ENCODE measurements around the gene DCST2.

GRCh38 chr1:155062151-155062686 is 28.6 kb upstream of the DCST2 start:
- TF ChIP-seq CTCF (IDR thresholded peaks at IDR 0.05) (no peak), FOXJ3 (CRISPR knock-in tag; IDR thresholded peaks at IDR 0.05) (no peak), FOXM1 (IDR thresholded peaks at IDR 0.05; ENCODE audit: low read depth) (no peak), RAD21 (IDR thresholded peaks at IDR 0.05; ENCODE audit: low read length) (no peak), RXRA (IDR thresholded peaks at IDR 0.05; ENCODE audit: borderline replicate concordance, low read depth) (no peak), EZH2phosphoT487 (IDR thresholded peaks at IDR 0.05; ENCODE audit: borderline replicate concordance, low read depth) (no peak), POLR2AphosphoS5 (IDR thresholded peaks at IDR 0.05; ENCODE audit: low read depth, low read length) (no peak), USF2 (IDR thresholded peaks at IDR 0.05; ENCODE audit: borderline replicate concordance, low read depth, low read length) (no peak), MAX (IDR thresholded peaks at IDR 0.05; ENCODE audit: low read depth) (no peak), FOSL2 (IDR thresholded peaks at IDR 0.05; ENCODE audit: borderline replicate concordance, low read depth) (no peak), GABPA (IDR thresholded peaks at IDR 0.05; ENCODE audit: low read depth) (no peak), PBX3 (IDR thresholded peaks at IDR 0.05) (no peak), RFX5 (IDR thresholded peaks at IDR 0.05; ENCODE audit: low read length) (no peak)
